GM12875 (cell line): ENCODE data around the gene SLC7A10.

Experiments
- H3K4me3 ChIP-seq: one replicate; pipeline ENCODE4 v1.5.1; 2011; ENCODE audit warnings: low read depth, low read length, control low read depth
- TF ChIP-seq, protein P1 (sequence below): IDR thresholded peaks from 2 replicates; pipeline ENCODE4 v1.5.1; 2011; ENCODE audit warnings: low read depth, mild to moderate bottlenecking, control low read depth, inconsistent platforms, low read length, moderate library complexity, borderline replicate concordance; ENCODE audit not compliant: insufficient read depth

Gene SLC7A10

GRCh38 chr19:33208904-33209849 lies 16.5 kb downstream of the SLC7A10 start:
- TF ChIP-seq, protein P1, sequence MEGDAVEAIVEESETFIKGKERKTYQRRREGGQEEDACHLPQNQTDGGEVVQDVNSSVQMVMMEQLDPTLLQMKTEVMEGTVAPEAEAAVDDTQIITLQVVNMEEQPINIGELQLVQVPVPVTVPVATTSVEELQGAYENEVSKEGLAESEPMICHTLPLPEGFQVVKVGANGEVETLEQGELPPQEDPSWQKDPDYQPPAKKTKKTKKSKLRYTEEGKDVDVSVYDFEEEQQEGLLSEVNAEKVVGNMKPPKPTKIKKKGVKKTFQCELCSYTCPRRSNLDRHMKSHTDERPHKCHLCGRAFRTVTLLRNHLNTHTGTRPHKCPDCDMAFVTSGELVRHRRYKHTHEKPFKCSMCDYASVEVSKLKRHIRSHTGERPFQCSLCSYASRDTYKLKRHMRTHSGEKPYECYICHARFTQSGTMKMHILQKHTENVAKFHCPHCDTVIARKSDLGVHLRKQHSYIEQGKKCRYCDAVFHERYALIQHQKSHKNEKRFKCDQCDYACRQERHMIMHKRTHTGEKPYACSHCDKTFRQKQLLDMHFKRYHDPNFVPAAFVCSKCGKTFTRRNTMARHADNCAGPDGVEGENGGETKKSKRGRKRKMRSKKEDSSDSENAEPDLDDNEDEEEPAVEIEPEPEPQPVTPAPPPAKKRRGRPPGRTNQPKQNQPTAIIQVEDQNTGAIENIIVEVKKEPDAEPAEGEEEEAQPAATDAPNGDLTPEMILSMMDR = no peak
- H3K4me3 ChIP-seq = no peak overlapping the region

GRCh38 chr19:33208371-33208895 lies 17.2 kb downstream of the SLC7A10 start:
- no peak overlapping the region for H3K4me3 ChIP-seq
- TF ChIP-seq, protein P1 = no peak

DNA sequence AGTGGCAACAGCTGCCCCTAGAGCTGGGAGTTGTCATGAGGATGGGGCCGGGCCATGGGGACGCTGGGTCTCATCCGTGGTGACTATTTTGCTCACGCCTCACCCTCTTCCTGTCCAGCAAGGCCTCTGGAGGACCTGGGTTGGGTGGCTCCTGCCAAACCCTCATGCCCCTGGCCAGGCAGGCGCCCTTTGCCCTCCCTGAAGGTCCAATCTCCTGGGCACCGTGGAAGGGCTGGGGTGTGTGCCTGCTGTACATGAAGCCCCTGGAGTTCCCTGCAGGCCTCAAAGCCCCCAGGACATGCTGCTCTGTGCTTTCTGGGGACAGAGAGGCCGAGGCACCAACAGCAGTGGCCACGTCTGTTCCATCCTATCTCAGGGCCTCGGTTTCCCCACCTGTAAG lies 17.7 kb downstream of the SLC7A10 start:
- H3K4me3 ChIP-seq = no peak overlapping the region

DNA sequence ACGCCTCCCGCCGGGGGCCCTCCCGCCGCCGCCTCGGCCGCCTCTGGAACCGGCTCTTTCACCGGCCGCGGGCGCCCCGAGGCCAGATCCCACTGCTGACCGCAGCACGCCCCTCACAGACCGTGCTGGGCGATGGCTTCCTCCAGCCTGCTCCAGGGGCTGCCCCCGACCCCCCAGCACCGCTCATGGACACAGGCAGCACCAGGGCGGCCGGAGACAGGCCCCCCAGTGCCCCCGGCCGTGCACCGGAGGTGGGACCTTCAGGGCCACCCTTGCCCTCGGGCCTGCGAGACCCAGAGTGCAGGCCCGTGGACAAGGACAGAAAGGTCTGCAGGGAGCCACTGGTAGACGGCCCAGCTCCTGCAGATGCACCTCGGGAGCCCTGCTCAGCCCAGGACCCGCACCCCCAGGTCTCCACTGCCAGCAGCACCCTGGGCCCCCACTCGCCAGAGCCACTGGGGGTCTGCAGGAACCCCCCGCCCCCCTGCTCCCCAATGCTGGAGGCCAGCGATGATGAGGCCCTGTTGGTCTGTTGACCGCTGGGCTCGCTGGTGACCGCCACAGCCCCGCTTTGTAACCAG lies 18.5 kb downstream of the SLC7A10 start:
- TF ChIP-seq, protein P1 = no peak
- H3K4me3 ChIP-seq = no peak overlapping the region

More for the DNA sequence above, 17.7 kb downstream of the SLC7A10 start:
- TF ChIP-seq, protein P1 = no peak

DNA sequence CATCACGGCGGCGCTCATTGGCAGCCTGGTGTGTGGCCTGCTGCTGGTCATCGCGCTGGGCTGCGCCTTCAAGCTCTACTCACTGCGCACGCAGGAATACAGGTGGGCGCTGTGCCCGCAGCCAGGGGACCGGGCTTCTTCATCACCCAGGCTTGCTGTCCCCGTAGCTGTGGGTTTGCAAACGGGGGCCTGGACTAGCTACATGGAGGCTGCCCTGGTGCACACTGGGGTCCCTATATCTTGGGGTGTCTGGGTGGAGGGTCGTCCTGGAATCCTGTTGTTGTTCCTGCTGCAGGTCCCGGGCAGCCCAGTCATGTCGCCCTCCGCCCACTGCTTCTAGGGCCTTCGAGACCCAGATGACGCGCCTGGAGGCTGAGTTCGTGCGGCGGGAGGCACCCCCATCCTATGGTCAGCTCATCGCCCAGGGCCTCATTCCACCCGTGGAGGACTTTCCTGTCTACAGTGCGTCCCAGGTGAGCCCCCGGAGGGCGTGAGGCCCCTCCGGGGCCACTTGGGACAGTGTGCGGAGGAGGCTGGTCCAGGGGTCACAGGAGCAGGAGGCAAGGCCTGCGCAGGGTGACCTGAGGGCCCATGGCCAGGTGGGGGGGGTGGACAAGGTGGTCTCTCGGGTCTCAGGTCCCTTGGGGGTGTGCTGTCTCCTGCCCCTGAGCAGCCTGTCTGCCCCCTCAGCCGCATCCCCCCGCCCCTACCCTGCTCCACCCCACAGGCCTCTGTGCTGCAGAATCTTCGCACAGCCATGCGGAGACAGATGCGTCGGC lies 19.2 kb downstream of the SLC7A10 start:
- H3K4me3 ChIP-seq = no peak overlapping the region
- TF ChIP-seq, protein P1 = no peak

DNA sequence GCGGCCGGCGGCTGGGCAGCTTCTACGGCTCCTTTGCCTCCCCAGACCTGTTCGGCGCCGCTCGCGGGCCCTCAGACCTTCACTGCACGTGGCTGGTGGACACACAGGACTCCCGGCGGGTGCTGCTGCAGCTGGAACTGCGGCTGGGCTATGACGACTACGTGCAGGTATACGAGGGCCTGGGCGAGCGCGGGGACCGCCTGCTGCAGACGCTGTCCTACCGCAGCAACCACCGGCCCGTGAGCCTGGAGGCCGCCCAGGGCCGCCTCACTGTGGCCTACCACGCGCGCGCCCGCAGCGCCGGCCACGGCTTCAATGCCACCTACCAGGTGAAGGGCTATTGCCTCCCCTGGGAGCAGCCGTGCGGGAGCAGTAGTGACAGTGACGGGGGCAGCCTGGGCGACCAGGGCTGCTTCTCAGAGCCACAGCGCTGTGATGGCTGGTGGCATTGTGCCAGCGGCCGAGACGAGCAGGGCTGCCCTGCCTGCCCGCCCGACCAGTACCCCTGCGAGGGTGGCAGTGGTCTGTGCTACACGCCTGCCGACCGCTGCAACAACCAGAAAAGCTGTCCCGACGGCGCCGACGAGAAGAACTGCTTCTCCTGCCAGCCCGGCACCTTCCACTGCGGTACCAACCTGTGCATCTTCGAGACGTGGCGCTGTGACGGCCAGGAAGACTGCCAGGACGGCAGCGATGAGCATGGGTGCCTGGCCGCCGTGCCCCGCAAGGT lies 20.0 kb downstream of the SLC7A10 start:
- TF ChIP-seq, protein P1 = no peak
- H3K4me3 ChIP-seq = no peak overlapping the region
